ENCODE results near the gene TAF3.
"Not testable (repeated sequence)": the region's sequence is repeated elsewhere in the genome, so short reads cannot be mapped to it uniquely, and the experiment has no call there.

The TAF3 gene, protein sequence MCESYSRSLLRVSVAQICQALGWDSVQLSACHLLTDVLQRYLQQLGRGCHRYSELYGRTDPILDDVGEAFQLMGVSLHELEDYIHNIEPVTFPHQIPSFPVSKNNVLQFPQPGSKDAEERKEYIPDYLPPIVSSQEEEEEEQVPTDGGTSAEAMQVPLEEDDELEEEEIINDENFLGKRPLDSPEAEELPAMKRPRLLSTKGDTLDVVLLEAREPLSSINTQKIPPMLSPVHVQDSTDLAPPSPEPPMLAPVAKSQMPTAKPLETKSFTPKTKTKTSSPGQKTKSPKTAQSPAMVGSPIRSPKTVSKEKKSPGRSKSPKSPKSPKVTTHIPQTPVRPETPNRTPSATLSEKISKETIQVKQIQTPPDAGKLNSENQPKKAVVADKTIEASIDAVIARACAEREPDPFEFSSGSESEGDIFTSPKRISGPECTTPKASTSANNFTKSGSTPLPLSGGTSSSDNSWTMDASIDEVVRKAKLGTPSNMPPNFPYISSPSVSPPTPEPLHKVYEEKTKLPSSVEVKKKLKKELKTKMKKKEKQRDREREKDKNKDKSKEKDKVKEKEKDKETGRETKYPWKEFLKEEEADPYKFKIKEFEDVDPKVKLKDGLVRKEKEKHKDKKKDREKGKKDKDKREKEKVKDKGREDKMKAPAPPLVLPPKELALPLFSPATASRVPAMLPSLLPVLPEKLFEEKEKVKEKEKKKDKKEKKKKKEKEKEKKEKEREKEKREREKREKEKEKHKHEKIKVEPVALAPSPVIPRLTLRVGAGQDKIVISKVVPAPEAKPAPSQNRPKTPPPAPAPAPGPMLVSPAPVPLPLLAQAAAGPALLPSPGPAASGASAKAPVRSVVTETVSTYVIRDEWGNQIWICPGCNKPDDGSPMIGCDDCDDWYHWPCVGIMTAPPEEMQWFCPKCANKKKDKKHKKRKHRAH

DNA sequence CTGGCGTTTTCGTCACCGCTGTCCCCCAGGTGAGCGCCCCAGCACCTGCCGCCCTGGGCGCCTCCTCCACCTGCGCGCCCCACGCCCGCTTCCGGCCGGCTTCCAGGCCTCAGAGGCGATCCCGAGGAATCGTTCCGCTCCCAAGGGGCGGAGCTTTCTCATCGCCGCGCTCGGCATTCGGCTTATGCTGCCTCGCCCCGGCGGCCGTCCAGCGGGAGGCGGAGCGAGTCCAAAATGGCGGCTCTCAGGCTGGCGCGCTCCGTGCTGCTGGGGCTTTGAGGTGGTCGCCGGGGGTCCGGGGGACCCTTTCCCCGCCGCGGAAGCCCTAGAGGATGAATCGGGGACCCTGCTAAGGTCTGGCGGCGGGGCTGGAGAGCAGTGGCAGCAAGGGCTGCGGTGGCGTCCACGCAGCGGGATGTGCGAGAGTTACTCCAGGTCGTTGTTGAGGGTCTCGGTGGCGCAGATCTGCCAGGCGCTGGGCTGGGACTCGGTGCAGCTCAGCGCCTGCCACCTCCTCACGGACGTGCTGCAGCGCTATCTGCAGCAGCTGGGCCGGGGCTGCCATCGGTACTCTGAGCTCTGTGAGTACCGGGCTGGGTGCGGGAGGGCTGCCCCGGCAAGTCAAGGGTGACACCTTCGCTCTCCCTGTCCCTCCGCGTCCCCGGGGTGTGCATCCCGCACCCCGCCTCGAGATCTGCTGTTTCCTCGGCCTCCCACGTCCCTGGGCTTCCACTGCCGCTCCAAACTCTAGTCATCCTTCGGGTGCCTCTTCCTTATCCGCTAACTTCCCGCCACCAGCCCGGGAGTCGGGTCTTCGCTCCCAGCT lies at the start of gene TAF3:
Gene TAF3 (plus strand): TSS at position 211 of the 826 bp plus-strand sequence. CDS start 205 bp downstream, at position 416.
- peak; percentile 91 for DNase-seq

DNA sequence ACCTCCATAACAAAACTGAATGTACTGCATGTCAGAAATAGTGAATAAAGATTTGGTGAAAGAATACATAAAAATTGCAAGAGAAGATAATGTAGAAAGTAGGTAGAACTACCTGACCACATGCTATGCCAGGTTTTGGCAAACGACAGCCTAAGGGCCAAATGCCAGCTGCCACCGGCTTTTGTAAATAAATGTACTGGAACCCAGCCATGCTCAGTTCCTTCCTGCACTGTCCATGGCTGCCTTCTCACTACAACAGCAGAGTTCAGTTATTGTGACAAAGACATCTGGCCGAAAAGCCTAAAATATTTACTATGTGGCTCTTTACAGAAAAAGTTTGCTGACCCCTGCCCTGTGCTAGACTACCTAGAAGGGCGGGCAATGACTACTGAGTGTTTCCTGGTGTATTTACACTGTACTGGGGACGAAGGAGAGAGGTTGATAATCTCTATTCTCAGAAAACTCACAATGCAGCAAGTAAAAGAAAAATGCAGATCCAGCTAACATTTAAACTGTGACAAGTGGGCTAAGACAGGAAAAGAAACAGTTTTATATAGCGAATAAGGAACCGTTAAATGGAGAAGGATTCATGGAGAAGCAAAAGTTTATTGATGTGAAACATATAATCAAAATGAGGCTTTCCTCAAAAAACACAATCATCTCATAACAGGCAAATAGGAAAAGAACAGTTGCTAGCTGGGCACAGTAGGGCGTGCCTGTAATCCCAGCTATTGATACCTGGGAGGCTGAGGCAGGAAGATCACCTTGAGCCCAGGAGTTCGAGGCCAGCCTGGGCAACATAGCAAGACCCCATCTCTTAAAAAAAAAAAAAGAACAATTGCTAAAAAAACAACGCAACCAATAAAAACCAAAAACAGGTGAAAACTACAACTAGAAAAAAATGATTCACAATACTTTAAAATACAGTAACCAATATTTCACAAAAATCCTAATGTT lies 44.2 kb upstream of the TAF3 start:
- no peak for DNase-seq

DNA sequence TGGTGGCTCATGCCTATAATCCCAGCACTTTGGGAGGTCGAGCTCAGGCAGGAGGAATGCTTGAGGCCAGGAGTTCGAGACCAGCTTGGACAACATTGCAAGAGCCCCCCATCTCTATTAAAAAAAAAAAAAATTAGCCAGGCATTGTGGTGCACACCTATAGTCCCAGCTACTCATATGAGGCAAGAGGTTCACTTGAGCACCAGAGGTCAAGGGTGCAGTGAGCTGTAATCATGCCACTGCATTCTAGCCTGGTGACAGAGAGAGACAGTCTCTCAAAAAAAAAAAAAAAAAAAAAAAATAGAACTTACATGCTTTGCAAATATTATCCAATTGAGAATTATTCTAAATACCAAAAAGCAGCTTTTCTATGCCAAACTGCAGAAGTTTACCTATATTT lies 41.5 kb upstream of the TAF3 start:
- DNase-seq: no peak

DNA sequence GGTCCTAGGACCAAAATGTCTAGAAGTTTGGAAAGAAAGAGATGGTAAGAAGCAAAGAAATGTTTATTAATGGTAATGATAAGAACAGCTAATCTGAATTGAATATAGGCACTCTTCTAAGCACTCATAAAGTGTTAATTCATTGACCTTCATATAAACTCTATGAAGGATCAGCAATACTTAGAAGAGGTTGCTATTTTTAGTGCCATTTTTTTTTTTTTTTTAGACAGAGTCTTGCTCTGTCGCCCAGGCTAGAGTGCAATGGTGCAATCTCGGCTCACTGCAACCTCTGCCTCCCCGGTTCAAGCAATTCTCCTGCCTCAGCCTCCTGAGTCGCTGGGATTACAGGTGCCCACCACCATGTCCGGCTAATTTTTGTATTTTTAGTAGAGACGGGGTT lies 36.1 kb upstream of the TAF3 start:
- DNase-seq: not testable (repeated sequence)

DNA sequence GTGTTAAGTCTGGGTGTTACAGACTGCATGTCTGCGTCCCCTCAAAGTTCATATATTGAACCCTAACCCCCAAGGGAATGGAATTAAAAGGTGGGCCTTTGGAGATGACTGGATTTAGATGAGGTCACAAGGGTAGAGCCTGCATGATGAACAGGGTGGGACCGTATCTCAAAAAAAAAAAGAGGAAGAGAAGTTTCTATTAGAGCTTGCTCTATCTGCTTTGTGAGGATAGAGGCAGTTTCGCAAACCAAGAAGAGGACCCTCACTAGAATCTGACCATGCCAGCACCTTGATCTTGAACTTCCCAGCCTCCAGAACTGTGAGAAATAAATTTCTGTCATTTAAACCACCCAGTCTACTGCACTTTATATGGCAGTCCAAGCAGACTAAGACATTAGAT lies 31.9 kb upstream of the TAF3 start:
- DNase-seq: no peak

DNA sequence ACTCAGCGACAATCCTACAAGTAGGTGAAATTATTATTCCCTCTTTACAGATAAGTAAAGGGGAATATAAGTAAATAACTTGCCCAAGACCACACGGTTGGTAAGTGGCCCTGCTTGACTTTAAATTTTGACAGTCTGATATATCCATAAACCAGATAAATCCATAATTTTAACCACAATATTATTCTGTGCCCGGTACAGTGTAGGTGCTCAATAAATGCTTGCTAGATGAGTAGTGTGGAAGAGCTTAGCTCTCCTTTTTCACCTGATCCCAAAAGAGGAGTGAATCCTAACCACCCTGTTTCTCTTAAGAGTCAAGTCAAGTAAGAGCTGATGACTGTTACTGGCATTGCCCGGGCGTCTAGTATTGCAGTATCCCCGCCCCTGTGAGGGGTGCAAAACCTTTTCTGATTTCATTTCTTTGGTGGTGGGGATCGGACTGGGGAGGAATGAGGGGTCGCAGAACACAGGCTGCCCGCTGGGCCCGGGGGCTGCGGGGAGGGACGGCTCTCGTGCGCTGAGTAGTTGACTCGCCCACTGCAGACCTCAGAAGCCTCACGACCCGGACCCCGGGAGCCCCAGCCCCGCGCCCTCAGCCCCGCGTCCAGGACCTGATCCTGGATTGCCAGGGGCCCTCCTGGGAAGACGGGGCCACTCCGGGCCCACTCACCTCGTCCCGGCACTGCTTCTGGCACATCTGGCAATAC lies 31.0 kb upstream of the TAF3 start:
- DNase-seq: no peak

DNA sequence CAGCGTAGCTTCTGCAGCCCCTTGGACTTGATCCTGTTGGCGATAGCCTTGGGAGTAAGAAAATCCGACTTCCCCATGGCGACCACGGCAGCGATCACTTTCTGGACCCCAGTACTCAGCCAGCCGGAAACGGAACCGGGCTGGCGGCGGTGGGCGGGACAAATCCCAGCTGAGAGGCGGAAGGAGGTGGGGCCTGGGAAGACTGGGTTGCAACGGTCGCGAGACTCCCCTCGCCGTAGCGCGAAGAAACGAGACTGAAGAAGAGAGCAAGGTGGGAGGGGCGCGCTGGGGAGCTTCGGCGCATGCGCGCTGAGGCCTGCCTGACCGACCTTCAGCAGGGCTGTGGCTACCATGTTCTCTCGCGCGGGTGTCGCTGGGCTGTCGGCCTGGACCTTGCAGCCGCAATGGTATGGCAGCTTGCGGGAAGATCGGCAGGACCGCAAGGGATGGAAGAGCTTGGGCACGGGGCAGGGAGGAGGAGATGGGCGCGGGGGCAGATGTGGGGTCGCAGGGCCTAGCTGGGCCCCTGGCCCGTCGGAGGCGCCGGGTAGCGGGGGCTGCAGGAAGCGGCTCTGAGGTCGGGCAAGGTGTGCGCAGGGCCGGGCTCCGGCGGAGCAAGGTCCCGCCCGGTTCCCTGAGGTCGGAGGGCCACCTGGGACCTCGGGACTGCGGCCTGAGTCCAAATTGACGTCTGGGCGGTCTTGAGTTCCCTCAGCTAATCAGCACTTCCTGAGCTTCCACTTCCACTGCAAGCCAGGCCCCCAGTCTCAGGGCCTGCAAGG lies 30.3 kb upstream of the TAF3 start, which contains the start of the genes ATP5F1C and KIN:
Gene ATP5F1C (plus strand): TSS at position 321 of the 782 bp plus-strand sequence. CDS start 31 bp downstream, at position 352.
Gene KIN (minus strand): TSS at position 137 of the 782 bp plus-strand sequence. CDS start 60 bp downstream, at position 77.
- DNase-seq: peak; percentile 97

DNA sequence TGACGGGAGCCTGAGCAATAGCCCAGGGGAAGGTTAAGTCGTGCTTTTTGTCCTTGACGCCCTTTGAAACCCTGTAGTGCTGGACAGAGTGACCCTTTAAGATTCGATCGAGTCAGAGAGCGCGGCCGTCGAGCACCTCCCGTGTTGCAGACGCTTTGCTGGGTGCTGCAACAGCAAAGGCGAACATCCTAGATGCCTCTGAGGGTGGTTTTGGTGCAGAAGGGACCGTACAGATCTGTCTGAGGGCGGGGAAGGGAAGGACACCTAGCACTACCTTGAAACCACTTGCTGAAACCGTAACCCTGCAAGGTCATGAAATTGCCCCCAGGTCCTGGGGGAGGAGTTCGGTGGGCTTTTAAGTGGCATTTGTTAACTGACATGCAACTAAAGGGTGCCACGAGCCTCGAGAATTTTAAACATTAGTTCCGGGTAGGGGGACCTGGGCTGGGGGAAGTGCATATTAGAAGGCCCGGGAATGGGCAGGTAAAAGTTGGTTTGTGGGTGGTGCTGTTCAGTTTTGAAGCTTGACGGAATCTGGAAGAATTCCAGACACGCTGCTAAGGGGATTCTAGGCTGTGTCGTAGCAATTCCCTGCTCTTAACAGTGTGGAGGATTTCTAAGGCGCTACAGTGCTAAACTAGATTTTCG lies 29.5 kb upstream of the TAF3 start:
- DNase-seq: no peak

DNA sequence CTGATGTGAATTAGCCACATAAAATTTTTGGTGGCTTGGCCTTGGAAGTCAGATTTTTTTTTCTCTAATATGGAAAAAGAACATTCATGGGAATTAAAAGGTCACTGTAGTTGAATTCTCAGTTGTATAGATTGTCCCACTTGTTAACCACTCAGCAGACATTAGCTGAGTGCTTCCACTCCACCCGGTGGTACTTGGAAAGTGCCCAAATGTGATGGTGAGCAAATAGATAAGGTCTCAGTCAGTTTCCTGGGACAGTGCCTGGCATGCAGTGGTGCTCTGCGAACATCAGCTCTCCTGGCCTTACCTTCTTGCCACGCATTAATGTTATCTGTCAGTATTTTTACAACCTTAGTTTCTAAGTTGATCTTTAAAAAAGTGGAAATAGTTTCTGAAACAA lies 28.9 kb upstream of the TAF3 start:
- no peak for DNase-seq

DNA sequence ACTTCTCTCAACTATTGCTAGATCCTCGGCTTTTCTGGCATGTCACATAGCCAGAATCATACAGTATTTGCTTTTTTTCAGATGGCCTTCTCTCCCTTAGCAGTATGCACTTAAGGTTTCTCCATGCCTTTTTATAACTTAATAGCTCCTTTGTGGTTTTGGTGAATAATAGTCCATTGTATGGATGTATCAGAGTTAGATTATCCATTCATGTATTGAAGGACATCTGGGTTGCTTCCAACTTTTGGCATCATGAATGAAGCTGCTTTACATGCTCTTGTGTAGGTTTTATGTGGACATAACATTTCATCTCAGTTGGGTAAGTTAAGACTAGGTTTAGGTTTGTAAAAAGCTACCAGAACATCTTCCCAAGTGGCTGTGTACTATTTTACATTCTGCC lies 25.8 kb upstream of the TAF3 start:
- DNase-seq: no peak

DNA sequence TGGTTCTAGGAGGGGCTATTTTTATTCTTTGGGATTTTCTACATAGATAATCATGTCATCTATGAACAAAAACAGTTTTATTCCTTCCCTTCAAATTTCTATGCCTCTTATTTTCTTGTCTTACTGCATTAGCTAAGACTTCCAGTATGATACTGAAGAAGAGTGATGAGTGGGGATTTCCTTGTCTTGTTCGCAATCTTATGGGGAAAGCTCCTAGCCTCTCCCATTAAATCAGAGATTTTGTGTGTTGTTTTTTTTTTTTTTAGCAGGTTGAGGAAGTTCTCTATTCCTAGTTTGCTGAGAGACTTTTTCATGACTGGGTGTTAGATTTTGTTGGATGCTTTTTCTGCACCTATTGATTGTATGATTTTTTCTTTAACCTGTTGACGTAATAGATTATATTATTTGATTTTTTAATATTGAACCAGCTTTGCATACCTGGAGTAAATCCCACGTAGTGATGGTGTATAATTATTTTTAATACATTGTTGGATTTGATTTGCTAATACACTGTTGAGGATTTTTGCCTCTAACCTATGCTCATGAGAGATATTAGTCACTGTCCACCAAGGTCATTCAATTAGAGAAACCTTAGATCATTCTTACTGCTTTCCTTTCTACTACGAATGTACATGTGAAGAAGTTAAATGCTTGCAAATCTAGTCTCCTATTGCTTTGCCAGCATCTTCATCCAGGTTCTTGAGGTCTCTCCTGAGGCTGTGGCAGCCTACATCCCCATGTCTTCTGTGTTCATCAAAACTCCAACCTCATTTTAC lies 23.9 kb upstream of the TAF3 start:
- no peak for DNase-seq

DNA sequence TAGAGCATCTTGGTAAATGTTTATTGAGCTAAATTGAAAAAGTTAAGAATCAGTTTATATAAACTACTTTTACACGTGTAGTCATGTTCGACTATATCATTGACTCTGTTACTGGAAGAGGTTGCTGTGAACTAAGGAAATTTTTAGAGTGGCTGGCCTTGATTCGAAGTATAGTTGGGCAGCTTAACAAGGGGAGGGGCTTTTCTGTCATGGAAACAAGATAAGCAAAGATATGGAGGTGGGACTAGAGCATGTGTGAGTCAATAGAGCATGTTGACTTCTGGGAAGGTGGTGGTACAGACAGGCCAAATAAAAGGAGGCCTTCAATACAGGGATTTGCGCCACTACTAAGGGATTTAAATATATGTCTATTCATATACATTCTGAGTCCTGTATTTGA lies 22.7 kb upstream of the TAF3 start:
- DNase-seq: no peak

DNA sequence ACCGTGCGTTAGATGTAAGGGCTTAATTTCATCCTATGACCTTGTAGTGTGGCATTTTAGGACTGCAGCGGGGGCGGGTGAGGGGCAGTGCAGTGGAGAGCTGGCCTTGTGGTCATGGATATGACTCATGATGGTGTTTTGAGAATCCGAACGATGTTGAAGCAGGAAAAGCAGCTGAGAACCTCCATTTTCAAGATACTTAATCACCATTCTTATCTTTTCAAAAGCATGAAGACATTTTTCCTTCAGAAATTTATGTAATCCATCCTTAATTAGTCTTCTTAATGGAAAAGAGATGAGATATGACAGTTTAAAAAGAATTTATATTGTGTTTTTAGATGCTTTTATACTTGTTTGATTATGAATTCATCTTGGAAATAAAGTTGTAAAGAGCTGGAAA lies 20.7 kb upstream of the TAF3 start:
- no peak for DNase-seq

DNA sequence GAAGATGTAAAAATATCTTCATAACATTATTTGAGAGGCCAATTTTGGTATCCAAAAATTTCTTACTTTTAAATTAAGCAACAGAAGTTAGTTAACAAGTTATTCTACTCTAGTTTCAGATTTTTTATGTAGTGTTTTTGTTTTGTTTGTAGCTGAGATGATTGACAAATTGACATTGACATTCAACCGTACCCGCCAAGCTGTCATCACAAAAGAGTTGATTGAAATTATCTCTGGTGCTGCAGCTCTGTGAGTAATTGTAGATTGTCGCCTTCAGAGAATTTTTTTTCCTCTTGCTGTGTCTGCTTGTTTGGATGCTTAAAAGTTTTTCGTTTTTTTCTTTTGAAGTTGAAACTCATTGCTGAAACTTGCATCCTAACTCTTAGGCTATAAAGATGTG lies 15.7 kb upstream of the TAF3 start:
- no peak for DNase-seq

DNA sequence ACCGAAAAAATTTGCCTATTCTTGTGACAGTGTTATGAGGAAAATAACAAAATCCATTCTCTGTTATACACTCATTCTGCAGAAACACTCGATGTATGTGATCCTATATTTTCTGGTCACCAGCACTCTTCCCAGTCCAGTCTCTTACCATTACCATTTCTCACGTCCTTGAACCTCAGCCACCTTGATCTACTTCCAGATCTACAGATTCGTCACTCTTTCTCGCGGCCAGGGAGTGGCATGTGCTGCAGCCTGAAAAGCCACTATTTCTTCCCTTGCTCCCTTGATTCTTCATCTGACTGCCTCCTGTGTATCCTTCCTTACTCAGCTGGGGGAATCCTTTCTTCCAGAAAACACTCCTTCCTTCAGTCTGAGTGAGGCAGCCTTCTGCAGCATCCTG lies 14.1 kb upstream of the TAF3 start:
- DNase-seq: no peak

DNA sequence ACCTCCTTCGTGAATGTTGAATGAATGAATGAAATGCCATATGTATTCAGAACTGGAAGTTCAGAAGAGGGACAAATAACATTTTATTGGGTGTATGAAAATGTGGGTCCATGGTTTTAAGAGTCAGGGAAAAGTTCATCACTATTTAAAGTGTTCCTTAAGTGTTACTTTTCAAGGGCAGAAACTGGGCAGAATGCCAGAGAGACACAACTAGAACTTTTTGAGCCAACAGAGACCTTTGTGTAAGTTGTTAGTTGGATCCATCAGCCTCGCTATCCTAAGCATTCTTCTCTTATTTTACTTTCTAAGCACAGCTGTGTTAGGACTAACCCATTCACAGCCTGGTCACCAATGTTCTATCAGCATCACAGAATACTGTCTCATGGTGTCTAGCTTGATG lies 13.6 kb upstream of the TAF3 start:
- DNase-seq: no peak

DNA sequence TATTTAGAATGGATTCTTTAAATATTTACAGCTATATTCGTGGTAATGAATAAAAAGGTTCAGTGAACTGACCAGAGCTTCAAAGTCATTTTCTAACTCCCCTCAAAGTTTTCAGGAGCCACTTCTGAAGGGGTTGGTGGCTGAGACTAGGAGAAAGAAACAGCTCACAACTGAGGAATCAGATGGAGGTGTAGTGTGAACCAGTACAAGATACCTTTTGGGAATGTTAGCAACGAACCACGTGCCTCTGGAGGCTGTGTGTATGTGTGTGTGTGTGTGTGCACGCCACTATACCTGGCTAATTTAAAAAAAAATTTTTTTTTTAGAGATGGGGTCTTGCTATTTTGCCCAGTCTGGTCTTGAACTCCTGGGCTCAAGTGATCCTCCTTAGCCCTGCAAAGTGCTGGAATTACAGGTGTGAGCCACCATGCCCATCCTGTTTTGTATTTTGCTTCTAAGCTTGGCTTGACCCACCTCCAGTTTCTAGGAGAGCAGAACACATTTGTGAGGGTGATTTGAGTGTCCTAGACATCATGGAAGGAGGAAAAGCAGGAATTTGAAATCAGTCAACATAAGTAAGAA lies 9.5 kb upstream of the TAF3 start:
- DNase-seq: no peak

DNA sequence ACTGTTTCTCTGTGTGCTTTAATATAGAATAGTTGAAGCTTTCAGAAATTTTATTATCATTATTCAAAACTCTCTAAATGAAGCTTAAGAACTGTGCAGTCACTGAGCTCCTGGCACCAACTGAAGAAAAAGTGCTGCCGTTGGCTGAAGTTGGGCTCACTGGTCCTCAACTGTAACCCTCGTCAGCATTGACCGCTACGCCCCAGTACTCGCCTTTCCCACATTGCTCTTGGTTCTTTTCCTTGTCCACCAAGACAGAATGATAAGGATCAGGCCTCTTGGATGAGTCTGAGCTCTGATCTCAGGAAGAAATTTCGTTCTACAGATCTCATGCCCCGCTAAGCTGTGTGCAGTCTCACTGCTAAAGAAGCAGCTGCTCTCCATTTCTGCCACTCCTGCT lies 7.9 kb upstream of the TAF3 start:
- DNase-seq: no peak
